Nephron (organoid): ENCODE results near the gene SMTNL2.
A peak's percentile ranks its signal among the peaks of the same experiment; 100 is the strongest.

ENCODE experiments used
- H3K27ac Mint-ChIP-seq, 3 experiments: 2 replicates each; pipeline ENCODE4 v1.8.0; 2020; ENCODE audit warnings: mixed read lengths in 3 of 3, mild to moderate bottlenecking in 2 of 3, moderate library complexity in 1 of 3
- H3K27me3 Mint-ChIP-seq: 2 replicates; pipeline ENCODE4 v1.8.0; 2021; ENCODE audit warnings: low read depth, mild to moderate bottlenecking, moderate library complexity, mixed read lengths
- H3K36me3 Mint-ChIP-seq: 2 replicates; pipeline ENCODE4 v1.8.0; 2020; ENCODE audit warnings: low read depth, mixed read lengths
- H3K4me1 Mint-ChIP-seq: 2 replicates; pipeline ENCODE4 v1.8.0; 2020; ENCODE audit warnings: mixed read lengths
- H3K4me3 Mint-ChIP-seq, 3 experiments: 2 replicates each; pipeline ENCODE4 v1.8.0; 2020; ENCODE audit warnings: mild to moderate bottlenecking in 3 of 3, mixed read lengths in 3 of 3, moderate library complexity in 2 of 3
- H3K9me3 Mint-ChIP-seq: 2 replicates; pipeline ENCODE4 v1.8.0; 2020; ENCODE audit warnings: mixed read lengths
- TF ChIP-seq, protein P1 (sequence below), 3 experiments: fragments of 200-600 bp; sonication (generic); IDR thresholded peaks; one replicate each; pipeline ENCODE4 v1.5.0; 2021; ENCODE audit warnings: antibody characterized with exemption in 3 of 3; ENCODE audit not compliant: unreplicated experiment in 3 of 3

SMTNL2 gene

DNA sequence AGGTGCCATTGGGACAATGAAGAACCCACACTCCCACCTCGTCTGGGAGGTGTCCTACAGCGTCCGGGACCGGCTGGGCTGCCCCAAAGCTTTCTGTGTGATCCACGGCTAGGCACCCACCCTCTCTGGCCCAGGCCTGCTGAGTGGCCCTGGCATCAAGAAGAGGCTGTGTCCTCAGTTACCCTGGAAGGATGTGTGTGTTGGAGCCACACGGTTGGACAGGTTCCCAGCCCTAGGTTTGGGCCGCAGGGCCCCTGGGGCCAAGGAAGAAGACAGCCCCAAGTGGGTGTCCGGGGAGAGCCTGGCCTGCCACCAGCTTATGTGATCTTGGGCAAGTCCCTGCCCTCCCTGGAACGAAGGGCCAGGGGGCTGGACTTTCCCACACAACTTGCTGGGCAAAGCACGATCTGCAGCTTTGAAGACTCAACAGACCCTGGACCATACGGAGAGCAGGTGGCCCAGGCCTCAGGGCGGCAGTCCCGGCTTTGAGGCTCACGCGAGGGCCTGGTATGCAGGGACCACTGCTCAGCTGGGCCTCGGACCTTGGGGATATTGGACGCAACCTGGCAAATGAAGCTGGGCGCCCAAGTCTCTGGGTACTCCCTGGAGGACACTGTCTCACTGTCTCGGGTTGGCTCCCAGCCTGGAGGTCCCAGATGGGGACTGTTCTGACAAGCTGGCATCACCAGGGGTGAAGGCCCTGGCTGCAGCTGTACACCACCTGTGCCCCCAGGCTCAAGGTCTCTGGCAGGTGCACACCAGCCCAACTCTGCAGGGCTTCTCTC lies 46.7 kb upstream of the SMTNL2 start:
- Mint-ChIP-seq H3K4me3 (no peak overlapping the region), H3K4me1 (peaks cover 5% of the 10 kb centered on the region), H3K36me3 (peaks cover 4% of the 10 kb centered on the region), H3K27me3 (peaks cover 5% of the 10 kb centered on the region), H3K9me3 (no peaks in the 10 kb centered on the region), H3K27ac (no peak overlapping the region)
- TF ChIP-seq, protein P1, sequence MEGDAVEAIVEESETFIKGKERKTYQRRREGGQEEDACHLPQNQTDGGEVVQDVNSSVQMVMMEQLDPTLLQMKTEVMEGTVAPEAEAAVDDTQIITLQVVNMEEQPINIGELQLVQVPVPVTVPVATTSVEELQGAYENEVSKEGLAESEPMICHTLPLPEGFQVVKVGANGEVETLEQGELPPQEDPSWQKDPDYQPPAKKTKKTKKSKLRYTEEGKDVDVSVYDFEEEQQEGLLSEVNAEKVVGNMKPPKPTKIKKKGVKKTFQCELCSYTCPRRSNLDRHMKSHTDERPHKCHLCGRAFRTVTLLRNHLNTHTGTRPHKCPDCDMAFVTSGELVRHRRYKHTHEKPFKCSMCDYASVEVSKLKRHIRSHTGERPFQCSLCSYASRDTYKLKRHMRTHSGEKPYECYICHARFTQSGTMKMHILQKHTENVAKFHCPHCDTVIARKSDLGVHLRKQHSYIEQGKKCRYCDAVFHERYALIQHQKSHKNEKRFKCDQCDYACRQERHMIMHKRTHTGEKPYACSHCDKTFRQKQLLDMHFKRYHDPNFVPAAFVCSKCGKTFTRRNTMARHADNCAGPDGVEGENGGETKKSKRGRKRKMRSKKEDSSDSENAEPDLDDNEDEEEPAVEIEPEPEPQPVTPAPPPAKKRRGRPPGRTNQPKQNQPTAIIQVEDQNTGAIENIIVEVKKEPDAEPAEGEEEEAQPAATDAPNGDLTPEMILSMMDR (IDR thresholded peaks at IDR 0.05; ENCODE audit: unreplicated experiment in 3 of 3): no peak

- no peaks in the 10 kb centered on the region for H3K9me3 Mint-ChIP-seq
- no peak overlapping the region for H3K4me3 Mint-ChIP-seq
- peaks cover 5% of the 10 kb centered on the region for H3K4me1 Mint-ChIP-seq
- TF ChIP-seq, protein P1 (IDR thresholded peaks at IDR 0.05; ENCODE audit: unreplicated experiment in 3 of 3): no peak
- H3K27ac Mint-ChIP-seq: no peak overlapping the region
- peaks cover 2% of the 10 kb centered on the region for H3K27me3 Mint-ChIP-seq
- H3K36me3 Mint-ChIP-seq: peaks cover 4% of the 10 kb centered on the region
These were observed 45.9 kb upstream of the SMTNL2 start for GRCh38 chr17:4538236-4539002.

GRCh38 chr17:4539025-4539424 lies 45.3 kb upstream of the SMTNL2 start:
- Mint-ChIP-seq H3K27me3 (no peaks in the 10 kb centered on the region), H3K4me3 (no peak overlapping the region), H3K9me3 (no peaks in the 10 kb centered on the region), H3K4me1 (peaks cover 5% of the 10 kb centered on the region), H3K36me3 (peaks cover 4% of the 10 kb centered on the region), H3K27ac (no peak overlapping the region)
- TF ChIP-seq, protein P1 (IDR thresholded peaks at IDR 0.05; ENCODE audit: unreplicated experiment in 3 of 3): no peak

DNA sequence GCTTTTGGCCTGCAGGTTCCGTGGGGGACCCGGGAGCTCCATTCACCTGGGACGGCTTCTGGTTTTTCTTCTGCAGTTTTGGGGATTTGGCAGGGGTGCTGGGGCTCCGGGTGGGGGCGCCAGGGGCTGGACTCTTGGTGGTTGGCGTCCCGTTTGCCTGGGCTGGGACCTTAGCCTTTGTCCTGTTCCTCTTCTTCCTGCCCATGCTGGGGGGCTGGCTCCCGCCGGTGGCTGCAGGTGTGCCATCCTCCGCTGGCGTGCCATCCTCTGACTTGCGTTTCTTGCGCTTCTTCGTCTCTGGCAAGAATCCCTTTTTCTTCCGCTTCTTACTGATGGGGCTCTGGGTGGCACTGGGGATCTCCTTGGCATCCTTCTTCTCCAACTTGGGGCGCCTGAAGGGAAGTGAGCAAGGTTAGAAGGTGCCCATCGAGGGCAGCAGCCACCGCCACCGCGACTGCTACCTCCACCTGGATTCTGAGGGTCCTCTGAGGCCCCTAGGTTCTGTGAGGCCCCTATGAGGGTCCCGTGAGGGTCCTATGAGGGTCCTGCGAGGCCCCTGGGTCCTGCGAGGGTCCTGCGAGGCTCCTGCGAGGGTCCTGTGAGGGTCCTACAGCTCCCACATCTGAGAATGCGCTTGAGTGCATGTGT lies 44.6 kb upstream of the SMTNL2 start:
- no peaks in the 10 kb centered on the region for H3K27me3 Mint-ChIP-seq
- TF ChIP-seq, protein P1 (IDR thresholded peaks at IDR 0.05; ENCODE audit: unreplicated experiment in 3 of 3): no peak
- peak overlapping the region in 1 of 3 experiments; percentile 66 for H3K27ac Mint-ChIP-seq
- no peak overlapping the region for H3K4me3 Mint-ChIP-seq
- H3K36me3 Mint-ChIP-seq: peaks cover 4% of the 10 kb centered on the region
- H3K4me1 Mint-ChIP-seq: peaks cover 5% of the 10 kb centered on the region
- no peaks in the 10 kb centered on the region for H3K9me3 Mint-ChIP-seq

- TF ChIP-seq, protein P1 (IDR thresholded peaks at IDR 0.05; ENCODE audit: unreplicated experiment in 3 of 3): peak in 1 of 3 experiments; percentile 33
These were observed 44.1 kb upstream of the SMTNL2 start for GRCh38 chr17:4540224-4540651.

More at GRCh38 chr17:4540224-4540651, 44.1 kb upstream of the SMTNL2 start:
- peaks cover 4% of the 10 kb centered on the region for H3K36me3 Mint-ChIP-seq
- H3K4me1 Mint-ChIP-seq: peaks cover 5% of the 10 kb centered on the region
- H3K4me3 Mint-ChIP-seq: no peak overlapping the region
- H3K9me3 Mint-ChIP-seq: no peaks in the 10 kb centered on the region
- no peaks in the 10 kb centered on the region for H3K27me3 Mint-ChIP-seq
- H3K27ac Mint-ChIP-seq: peak overlapping the region in 1 of 3 experiments; percentile 66
